ENCODE results near the gene TMEM219.

DNA sequence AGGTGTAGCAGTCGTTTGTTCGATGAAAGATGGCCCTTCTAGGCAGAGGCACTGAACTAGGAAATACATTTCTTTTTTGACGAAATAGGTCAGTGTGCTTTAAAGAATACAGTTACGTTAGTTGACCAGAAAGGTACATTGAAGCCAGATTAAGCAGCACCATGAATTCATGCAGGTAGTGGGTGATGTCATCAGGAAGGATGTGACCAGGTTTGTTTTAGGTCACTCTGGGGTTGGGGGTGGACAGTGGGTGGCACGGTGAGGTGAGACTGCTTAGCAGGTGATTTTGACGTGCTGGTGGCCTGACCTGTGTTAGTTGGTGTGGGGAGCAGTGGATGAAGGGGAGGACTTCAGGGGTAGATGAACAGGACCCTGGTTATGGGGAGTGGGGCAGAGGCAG is 37.7 kb downstream of the TMEM219 start:
- TF ChIP-seq, protein P1, sequence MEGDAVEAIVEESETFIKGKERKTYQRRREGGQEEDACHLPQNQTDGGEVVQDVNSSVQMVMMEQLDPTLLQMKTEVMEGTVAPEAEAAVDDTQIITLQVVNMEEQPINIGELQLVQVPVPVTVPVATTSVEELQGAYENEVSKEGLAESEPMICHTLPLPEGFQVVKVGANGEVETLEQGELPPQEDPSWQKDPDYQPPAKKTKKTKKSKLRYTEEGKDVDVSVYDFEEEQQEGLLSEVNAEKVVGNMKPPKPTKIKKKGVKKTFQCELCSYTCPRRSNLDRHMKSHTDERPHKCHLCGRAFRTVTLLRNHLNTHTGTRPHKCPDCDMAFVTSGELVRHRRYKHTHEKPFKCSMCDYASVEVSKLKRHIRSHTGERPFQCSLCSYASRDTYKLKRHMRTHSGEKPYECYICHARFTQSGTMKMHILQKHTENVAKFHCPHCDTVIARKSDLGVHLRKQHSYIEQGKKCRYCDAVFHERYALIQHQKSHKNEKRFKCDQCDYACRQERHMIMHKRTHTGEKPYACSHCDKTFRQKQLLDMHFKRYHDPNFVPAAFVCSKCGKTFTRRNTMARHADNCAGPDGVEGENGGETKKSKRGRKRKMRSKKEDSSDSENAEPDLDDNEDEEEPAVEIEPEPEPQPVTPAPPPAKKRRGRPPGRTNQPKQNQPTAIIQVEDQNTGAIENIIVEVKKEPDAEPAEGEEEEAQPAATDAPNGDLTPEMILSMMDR (IDR thresholded peaks at IDR 0.05; ENCODE audit: insufficient read depth, low read length) = no peak
- TF ChIP-seq POLR2AphosphoS5 (IDR thresholded peaks at IDR 0.05; ENCODE audit: low read depth) (no peak), SPI1 (IDR thresholded peaks at IDR 0.05; ENCODE audit: borderline replicate concordance, low read depth) (no peak), GABPA (IDR thresholded peaks at IDR 0.05; ENCODE audit: low read depth) (no peak)
- TF ChIP-seq, protein P2, sequence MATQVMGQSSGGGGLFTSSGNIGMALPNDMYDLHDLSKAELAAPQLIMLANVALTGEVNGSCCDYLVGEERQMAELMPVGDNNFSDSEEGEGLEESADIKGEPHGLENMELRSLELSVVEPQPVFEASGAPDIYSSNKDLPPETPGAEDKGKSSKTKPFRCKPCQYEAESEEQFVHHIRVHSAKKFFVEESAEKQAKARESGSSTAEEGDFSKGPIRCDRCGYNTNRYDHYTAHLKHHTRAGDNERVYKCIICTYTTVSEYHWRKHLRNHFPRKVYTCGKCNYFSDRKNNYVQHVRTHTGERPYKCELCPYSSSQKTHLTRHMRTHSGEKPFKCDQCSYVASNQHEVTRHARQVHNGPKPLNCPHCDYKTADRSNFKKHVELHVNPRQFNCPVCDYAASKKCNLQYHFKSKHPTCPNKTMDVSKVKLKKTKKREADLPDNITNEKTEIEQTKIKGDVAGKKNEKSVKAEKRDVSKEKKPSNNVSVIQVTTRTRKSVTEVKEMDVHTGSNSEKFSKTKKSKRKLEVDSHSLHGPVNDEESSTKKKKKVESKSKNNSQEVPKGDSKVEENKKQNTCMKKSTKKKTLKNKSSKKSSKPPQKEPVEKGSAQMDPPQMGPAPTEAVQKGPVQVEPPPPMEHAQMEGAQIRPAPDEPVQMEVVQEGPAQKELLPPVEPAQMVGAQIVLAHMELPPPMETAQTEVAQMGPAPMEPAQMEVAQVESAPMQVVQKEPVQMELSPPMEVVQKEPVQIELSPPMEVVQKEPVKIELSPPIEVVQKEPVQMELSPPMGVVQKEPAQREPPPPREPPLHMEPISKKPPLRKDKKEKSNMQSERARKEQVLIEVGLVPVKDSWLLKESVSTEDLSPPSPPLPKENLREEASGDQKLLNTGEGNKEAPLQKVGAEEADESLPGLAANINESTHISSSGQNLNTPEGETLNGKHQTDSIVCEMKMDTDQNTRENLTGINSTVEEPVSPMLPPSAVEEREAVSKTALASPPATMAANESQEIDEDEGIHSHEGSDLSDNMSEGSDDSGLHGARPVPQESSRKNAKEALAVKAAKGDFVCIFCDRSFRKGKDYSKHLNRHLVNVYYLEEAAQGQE (IDR thresholded peaks at IDR 0.05; ENCODE audit: insufficient replicate concordance, low read depth) = no peak
